Measurements from ENCODE around the gene MEP1A.
A peak's percentile ranks its signal among the peaks of the same experiment; 100 is the strongest.
"Not testable (repeated sequence)": the region's sequence is repeated elsewhere in the genome, so short reads cannot be mapped to it uniquely, and the experiment has no call there.

MEP1A gene

GRCh38 chr6:46834257-46834916, 41.2 kb downstream of the MEP1A start:
- DNase-seq (ENCODE audit: low read depth) = not testable (repeated sequence)

- DNase-seq (ENCODE audit: low read depth) = not testable (repeated sequence)
Observed at GRCh38 chr6:46834991-46835390, 41.8 kb downstream of the MEP1A start.

- no peak for DNase-seq (ENCODE audit: low read depth)
Observed at GRCh38 chr6:46838033-46838432, 44.8 kb downstream of the MEP1A start.

GRCh38 chr6:46842252-46842846, 49.2 kb downstream of the MEP1A start:
- not testable (repeated sequence) for DNase-seq (ENCODE audit: low read depth)

- no peak for DNase-seq (ENCODE audit: low read depth)
Observed at GRCh38 chr6:46845126-46845525, 51.9 kb downstream of the MEP1A start.

GRCh38 chr6:46848684-46849360, 55.6 kb downstream of the MEP1A start:
- peak; percentile 39 for DNase-seq (ENCODE audit: low read depth)

GRCh38 chr6:46849361-46849690, 56.1 kb downstream of the MEP1A start:
- no peak for DNase-seq (ENCODE audit: low read depth)

GRCh38 chr6:46850792-46851191, 57.6 kb downstream of the MEP1A start:
- DNase-seq (ENCODE audit: low read depth) = no peak

- not testable (repeated sequence) for DNase-seq (ENCODE audit: low read depth)
Observed at GRCh38 chr6:46851576-46851975, 58.4 kb downstream of the MEP1A start.

GRCh38 chr6:46855966-46856365, 62.8 kb downstream of the MEP1A start:
- DNase-seq (ENCODE audit: low read depth) = peak; percentile 5

GRCh38 chr6:46862381-46862780, 69.2 kb downstream of the MEP1A start:
- no peak for DNase-seq (ENCODE audit: low read depth)

GRCh38 chr6:46863791-46864190, 70.6 kb downstream of the MEP1A start:
- no peak for DNase-seq (ENCODE audit: low read depth)

GRCh38 chr6:46865221-46865620, 72.0 kb downstream of the MEP1A start:
- DNase-seq (ENCODE audit: low read depth) = no peak

- no peak for DNase-seq (ENCODE audit: low read depth)
Observed at GRCh38 chr6:46867411-46867810, 74.2 kb downstream of the MEP1A start.

GRCh38 chr6:46876126-46876525, 82.9 kb downstream of the MEP1A start:
- no peak for DNase-seq (ENCODE audit: low read depth)

GRCh38 chr6:46879003-46879402, 85.8 kb downstream of the MEP1A start:
- no peak for DNase-seq (ENCODE audit: low read depth)

GRCh38 chr6:46882645-46883044, 89.5 kb downstream of the MEP1A start:
- DNase-seq (ENCODE audit: low read depth) = no peak

GRCh38 chr6:46888031-46888430, 94.8 kb downstream of the MEP1A start:
- no peak for DNase-seq (ENCODE audit: low read depth)

- DNase-seq (ENCODE audit: low read depth) = no peak
Observed at GRCh38 chr6:46888578-46888977, 95.4 kb downstream of the MEP1A start.

Data from activated T-cell treated with anti-CD3 and anti-CD28 coated beads for 1 hour (primary cell).